ENCODE data around the gene EIF2AK2.

DNA sequence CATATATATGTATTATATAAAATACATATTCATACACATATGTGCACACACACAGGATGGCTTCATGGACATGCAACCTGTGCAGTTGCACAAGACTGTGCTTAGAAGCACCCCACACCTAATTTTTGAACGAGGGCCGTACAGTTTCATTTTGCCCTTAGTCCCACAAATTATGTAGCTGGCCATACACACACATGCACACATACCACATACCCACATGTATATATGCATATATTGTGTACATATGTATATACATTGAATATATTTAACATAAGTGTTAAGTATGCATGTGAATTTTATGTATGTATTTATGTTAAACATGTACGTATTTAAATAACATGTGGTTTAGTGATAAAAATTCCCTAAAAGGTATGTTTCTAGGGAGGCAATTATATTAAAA, 54.2 kb downstream of the EIF2AK2 start:
- no peak for TF ChIP-seq EZH2 (optimal IDR thresholded peaks at IDR 0.05; ENCODE audit: low read depth, low read length)
- TF ChIP-seq, protein P1, sequence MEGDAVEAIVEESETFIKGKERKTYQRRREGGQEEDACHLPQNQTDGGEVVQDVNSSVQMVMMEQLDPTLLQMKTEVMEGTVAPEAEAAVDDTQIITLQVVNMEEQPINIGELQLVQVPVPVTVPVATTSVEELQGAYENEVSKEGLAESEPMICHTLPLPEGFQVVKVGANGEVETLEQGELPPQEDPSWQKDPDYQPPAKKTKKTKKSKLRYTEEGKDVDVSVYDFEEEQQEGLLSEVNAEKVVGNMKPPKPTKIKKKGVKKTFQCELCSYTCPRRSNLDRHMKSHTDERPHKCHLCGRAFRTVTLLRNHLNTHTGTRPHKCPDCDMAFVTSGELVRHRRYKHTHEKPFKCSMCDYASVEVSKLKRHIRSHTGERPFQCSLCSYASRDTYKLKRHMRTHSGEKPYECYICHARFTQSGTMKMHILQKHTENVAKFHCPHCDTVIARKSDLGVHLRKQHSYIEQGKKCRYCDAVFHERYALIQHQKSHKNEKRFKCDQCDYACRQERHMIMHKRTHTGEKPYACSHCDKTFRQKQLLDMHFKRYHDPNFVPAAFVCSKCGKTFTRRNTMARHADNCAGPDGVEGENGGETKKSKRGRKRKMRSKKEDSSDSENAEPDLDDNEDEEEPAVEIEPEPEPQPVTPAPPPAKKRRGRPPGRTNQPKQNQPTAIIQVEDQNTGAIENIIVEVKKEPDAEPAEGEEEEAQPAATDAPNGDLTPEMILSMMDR (IDR thresholded peaks at IDR 0.05; ENCODE audit: low read length), result no peak
- no peak for TF ChIP-seq EZH2phosphoT487 (IDR thresholded peaks at IDR 0.05; ENCODE audit: low read length)

Data from MM.1S (cell line).